Astrocyte of the cerebellum (primary cell): ENCODE results near the gene BCL2L14.

Source experiments
- DNase-seq: peaks from one replicate; pipeline ENCODE4 v3.0.0-alpha.2; 2011; ENCODE audit warnings: low read depth
- H3K4me3 ChIP-seq: 2 replicates; pipeline ENCODE4 v1.5.1; 2011; ENCODE audit warnings: mild to moderate bottlenecking, low read depth, low read length, moderate library complexity
- in situ Hi-C: cut with HindIII; loops from 2 replicates; pipeline ENCODE4 v1.10.0; 2017; ENCODE audit warnings: low sequenced_read_pairs
- TF ChIP-seq, protein P1 (sequence below): IDR thresholded peaks from 2 replicates; pipeline ENCODE4 v1.5.1; 2012; ENCODE audit warnings: low read length, low read depth, moderate library complexity, mild to moderate bottlenecking; ENCODE audit errors: missing control alignments

The BCL2L14 gene

GRCh38 chr12:12087693-12088034 lies 16.9 kb downstream of the BCL2L14 start:
- TF ChIP-seq, protein P1, sequence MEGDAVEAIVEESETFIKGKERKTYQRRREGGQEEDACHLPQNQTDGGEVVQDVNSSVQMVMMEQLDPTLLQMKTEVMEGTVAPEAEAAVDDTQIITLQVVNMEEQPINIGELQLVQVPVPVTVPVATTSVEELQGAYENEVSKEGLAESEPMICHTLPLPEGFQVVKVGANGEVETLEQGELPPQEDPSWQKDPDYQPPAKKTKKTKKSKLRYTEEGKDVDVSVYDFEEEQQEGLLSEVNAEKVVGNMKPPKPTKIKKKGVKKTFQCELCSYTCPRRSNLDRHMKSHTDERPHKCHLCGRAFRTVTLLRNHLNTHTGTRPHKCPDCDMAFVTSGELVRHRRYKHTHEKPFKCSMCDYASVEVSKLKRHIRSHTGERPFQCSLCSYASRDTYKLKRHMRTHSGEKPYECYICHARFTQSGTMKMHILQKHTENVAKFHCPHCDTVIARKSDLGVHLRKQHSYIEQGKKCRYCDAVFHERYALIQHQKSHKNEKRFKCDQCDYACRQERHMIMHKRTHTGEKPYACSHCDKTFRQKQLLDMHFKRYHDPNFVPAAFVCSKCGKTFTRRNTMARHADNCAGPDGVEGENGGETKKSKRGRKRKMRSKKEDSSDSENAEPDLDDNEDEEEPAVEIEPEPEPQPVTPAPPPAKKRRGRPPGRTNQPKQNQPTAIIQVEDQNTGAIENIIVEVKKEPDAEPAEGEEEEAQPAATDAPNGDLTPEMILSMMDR = no peak
- H3K4me3 ChIP-seq = no peak overlapping the region
- no peak for DNase-seq
- in situ Hi-C loops = loop anchor here (25.0 kb wide), 1 partner anchor 250 kb away; no protein-coding TSS in a partner anchor

GRCh38 chr12:12088147-12088546 lies 17.4 kb downstream of the BCL2L14 start:
- in situ Hi-C loops = loop anchor here (25.0 kb wide), 1 partner anchor 249 kb away; no protein-coding TSS in a partner anchor
- TF ChIP-seq, protein P1 = no peak
- no peak for DNase-seq
- H3K4me3 ChIP-seq = no peak overlapping the region

DNA sequence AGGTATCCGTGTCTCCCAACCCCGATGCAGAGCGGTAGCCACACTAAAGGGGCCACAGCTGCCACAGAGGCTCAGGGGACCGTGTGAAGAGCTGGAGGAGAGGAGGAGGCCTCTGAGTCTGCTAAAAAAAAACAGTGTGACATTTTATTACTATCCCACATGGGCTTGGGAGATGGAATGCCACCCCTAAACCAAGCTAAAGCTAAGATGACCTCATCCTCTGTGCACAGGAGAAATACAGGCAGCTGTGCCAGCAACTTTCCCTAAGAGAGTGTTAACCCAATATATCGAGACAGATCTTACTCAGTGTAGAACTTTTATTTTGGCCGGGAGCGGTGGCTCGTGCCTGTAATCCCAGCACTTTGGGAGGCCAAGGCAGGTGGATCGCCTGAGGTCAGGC lies 18.0 kb downstream of the BCL2L14 start:
- no peak for DNase-seq
- no peak overlapping the region for H3K4me3 ChIP-seq
- TF ChIP-seq, protein P1 = no peak
- in situ Hi-C loops = loop anchor here (25.0 kb wide), 1 partner anchor 249 kb away; no protein-coding TSS in a partner anchor

DNA sequence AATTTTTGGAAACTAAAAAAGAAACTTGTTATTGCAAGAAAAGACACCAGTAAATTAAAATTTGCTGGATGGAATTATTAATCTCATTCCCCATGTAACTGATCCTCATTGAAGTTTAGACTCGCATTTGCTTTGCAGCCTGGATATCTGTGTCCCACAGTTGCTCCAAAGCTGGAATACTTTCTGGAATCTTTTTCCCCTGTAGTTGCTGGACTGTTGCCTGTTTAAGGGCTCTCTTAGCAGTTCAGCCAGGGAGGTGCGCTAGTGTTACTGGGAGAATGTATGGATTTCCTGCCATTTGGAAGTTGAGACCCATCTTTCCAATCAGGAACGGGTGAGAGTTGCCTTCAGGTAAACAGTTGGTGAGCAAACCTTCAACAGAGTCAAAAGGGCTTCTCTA lies 20.3 kb downstream of the BCL2L14 start:
- in situ Hi-C loops = loop anchor here (25.0 kb wide), 1 partner anchor 246 kb away; no protein-coding TSS in a partner anchor
- TF ChIP-seq, protein P1 = no peak
- DNase-seq = no peak
- H3K4me3 ChIP-seq = no peak overlapping the region

- peak; percentile 4 for DNase-seq
- in situ Hi-C loops = loop anchor here (25.0 kb wide), 1 partner anchor 245 kb away; no protein-coding TSS in a partner anchor
- H3K4me3 ChIP-seq = no peak overlapping the region
- TF ChIP-seq, protein P1 = no peak
These were observed 21.4 kb downstream of the BCL2L14 start for GRCh38 chr12:12091977-12092663.

DNA sequence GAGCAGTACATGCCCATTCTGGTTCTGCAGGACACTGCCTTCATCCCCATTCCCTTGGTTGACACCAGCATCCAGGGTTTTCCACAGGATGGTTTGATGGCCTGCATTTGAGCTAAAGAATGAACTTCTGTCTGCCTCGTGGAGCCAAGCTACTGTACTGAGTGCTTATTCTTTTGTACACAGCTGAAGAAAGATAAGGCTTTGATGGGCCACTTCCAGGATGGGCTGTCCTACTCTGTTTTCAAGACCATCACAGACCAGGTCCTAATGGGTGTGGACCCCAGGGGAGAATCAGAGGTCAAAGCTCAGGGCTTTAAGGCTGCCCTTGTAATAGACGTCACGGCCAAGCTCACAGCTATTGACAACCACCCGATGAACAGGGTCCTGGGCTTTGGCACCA lies 23.7 kb downstream of the BCL2L14 start:
- DNase-seq = no peak
- no peak overlapping the region for H3K4me3 ChIP-seq
- TF ChIP-seq, protein P1 = no peak
- in situ Hi-C loops = loop anchor here (25.0 kb wide), 1 partner anchor 243 kb away; no protein-coding TSS in a partner anchor
